ENCODE measurements around the gene NEURL3.

DNA sequence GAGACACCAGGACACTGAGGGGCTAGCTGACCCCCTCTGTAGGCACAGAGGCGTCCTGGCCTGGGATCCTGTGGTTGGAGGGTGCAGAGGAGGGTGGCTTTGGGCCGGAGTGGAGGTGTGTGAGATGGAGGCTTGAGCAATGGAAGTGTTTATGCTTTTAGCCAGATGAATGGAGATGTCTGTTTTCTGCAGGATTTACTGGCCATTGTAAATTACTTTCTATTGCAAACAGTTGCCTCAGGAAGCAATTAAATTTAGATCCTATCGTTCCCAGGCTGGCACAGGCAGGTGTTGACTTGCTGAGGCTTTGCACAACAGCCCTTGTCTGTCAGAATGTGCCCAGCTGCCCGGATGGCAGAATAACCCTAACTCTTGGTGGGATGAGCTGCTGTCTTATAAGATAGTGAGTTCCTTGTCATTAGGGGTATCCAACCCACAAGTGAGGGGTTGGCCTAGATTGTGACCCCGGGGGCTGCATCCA is 29.6 kb upstream of the NEURL3 start:
- TF ChIP-seq TARDBP (IDR thresholded peaks at IDR 0.05) (no peak), FOXK2 (IDR thresholded peaks at IDR 0.05) (no peak), CTBP1 (IDR thresholded peaks at IDR 0.05; ENCODE audit: borderline replicate concordance) (no peak), ARNT (IDR thresholded peaks at IDR 0.05) (no peak), FOXA1 (IDR thresholded peaks at IDR 0.05) (no peak), SUZ12 (IDR thresholded peaks at IDR 0.05) (no peak), BHLHE40 (IDR thresholded peaks at IDR 0.05; ENCODE audit: borderline replicate concordance) (no peak), NFRKB (IDR thresholded peaks at IDR 0.05) (no peak), LEF1 (IDR thresholded peaks at IDR 0.05; ENCODE audit: borderline replicate concordance) (no peak), FOXM1 (IDR thresholded peaks at IDR 0.05; ENCODE audit: borderline replicate concordance) (no peak), ELF4 (IDR thresholded peaks at IDR 0.05) (no peak), SP1 (IDR thresholded peaks at IDR 0.05) (no peak)
